ENCODE data around the gene ARHGDIG.

DNA sequence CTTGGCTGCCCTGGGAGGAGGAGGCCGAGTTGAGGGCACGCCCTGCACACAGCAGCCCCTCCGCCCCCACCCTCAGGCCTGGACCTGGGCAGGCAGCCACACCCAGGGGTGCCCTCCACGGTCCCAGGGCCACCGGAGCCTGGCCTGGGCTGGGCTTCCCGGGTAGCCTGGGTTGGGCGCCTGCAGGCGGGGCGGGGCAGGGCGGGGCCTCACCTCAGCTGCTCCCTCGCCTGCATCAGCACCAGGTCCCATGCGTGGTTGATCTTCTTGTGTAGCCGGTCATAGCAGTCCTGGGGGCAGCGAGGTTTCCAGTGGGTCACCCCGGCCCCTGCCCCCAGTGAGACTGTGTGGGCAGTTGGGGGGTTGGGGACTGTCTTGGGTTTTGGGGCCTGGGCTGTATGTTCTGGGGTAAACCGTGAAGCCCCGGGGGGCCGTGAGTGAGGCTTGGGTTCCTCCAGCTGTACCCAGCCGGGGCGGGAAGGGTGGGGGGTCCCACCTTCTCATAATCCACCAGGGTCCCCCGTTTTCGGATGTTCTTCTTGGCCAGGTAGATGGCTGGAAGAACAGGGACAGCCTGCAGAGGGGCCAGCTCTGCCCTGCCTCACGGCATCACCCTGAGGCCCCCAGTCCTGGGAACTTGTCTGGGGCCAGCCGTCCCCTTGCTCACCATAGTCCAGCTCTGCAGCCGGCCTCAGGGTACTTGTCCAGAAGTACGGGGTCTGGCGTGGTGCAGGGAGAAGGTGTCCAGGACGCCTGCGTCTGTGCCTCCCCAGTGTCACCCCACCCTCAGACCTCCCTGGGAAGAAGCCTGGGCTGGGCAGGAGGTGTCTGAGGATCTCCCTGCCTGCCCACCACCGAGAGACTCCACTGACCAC lies 6.6 kb upstream of the ARHGDIG start:
- TF ChIP-seq, protein P1, sequence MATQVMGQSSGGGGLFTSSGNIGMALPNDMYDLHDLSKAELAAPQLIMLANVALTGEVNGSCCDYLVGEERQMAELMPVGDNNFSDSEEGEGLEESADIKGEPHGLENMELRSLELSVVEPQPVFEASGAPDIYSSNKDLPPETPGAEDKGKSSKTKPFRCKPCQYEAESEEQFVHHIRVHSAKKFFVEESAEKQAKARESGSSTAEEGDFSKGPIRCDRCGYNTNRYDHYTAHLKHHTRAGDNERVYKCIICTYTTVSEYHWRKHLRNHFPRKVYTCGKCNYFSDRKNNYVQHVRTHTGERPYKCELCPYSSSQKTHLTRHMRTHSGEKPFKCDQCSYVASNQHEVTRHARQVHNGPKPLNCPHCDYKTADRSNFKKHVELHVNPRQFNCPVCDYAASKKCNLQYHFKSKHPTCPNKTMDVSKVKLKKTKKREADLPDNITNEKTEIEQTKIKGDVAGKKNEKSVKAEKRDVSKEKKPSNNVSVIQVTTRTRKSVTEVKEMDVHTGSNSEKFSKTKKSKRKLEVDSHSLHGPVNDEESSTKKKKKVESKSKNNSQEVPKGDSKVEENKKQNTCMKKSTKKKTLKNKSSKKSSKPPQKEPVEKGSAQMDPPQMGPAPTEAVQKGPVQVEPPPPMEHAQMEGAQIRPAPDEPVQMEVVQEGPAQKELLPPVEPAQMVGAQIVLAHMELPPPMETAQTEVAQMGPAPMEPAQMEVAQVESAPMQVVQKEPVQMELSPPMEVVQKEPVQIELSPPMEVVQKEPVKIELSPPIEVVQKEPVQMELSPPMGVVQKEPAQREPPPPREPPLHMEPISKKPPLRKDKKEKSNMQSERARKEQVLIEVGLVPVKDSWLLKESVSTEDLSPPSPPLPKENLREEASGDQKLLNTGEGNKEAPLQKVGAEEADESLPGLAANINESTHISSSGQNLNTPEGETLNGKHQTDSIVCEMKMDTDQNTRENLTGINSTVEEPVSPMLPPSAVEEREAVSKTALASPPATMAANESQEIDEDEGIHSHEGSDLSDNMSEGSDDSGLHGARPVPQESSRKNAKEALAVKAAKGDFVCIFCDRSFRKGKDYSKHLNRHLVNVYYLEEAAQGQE (IDR thresholded peaks at IDR 0.05; ENCODE audit: insufficient read depth in 1 of 2, low read depth in 2 of 2, low read length in 2 of 2) = no peak
- no peak for TF ChIP-seq POLR2AphosphoS5 (IDR thresholded peaks at IDR 0.05; ENCODE audit: low read depth, low read length)
